ENCODE data around the gene CCL3.
"Not testable (repeated sequence)": the region's sequence is repeated elsewhere in the genome, so short reads cannot be mapped to it uniquely, and the experiment has no call there.

DNA sequence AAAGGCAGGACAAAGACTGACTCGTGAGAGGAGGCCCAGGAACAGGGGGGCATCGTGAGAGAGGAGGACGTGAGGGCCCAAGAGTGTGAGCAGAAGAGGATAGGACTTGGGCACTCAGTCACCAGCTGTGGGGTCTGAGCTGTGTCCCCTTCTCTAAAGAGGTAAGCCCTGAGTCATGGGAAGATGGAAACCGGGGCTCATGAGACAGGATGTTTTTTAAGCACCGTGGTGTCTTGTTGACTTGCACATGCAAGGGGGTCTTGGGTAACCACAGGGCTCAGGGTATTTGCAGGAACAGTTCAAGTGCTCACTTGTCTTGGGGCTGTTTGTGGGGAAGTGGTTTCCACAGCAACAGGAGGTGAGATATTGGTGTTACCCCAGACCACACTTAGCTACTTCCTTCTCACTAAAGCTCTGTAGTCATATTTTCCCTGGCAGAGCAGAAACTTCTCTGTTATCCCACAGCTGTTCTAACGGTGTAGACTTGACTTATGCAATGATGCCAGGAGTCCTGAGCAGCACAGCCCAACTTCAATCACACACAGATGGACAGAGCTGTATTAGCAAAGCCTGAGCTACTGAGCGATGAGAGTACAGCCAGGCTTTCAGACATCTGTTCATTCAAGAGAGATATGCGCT is 7.3 kb downstream of the CCL3 start:
- TF ChIP-seq, protein P1, sequence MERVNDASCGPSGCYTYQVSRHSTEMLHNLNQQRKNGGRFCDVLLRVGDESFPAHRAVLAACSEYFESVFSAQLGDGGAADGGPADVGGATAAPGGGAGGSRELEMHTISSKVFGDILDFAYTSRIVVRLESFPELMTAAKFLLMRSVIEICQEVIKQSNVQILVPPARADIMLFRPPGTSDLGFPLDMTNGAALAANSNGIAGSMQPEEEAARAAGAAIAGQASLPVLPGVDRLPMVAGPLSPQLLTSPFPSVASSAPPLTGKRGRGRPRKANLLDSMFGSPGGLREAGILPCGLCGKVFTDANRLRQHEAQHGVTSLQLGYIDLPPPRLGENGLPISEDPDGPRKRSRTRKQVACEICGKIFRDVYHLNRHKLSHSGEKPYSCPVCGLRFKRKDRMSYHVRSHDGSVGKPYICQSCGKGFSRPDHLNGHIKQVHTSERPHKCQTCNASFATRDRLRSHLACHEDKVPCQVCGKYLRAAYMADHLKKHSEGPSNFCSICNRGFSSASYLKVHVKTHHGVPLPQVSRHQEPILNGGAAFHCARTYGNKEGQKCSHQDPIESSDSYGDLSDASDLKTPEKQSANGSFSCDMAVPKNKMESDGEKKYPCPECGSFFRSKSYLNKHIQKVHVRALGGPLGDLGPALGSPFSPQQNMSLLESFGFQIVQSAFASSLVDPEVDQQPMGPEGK (CRISPR knock-in tag; IDR thresholded peaks at IDR 0.05; ENCODE audit: borderline replicate concordance), result not testable (repeated sequence)
- not testable (repeated sequence) for TF ChIP-seq ZNF8 (CRISPR knock-in tag; IDR thresholded peaks at IDR 0.05); ZFP30 (CRISPR knock-in tag; IDR thresholded peaks at IDR 0.05); TOX (CRISPR knock-in tag; IDR thresholded peaks at IDR 0.05; ENCODE audit: borderline replicate concordance); ZNF70 (CRISPR knock-in tag; IDR thresholded peaks at IDR 0.05); ZC3H10 (CRISPR knock-in tag; IDR thresholded peaks at IDR 0.05)
- TF ChIP-seq, protein P2, sequence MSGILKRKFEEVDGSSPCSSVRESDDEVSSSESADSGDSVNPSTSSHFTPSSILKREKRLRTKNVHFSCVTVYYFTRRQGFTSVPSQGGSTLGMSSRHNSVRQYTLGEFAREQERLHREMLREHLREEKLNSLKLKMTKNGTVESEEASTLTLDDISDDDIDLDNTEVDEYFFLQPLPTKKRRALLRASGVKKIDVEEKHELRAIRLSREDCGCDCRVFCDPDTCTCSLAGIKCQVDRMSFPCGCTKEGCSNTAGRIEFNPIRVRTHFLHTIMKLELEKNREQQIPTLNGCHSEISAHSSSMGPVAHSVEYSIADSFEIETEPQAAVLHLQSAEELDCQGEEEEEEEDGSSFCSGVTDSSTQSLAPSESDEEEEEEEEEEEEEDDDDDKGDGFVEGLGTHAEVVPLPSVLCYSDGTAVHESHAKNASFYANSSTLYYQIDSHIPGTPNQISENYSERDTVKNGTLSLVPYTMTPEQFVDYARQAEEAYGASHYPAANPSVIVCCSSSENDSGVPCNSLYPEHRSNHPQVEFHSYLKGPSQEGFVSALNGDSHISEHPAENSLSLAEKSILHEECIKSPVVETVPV (CRISPR knock-in tag; IDR thresholded peaks at IDR 0.05), result not testable (repeated sequence)
